Esophagus muscularis mucosa (tissue), 4 donors: ENCODE measurements around the gene BTBD8. TPM values are rescaled to one million over a fixed set of nuclear protein-coding genes. Genes with fewer than 3 reads are reported as not detected.

Experiments used
- DNase-seq: peaks from one replicate; pipeline ENCODE4 v3.0.0-alpha.2; 2017; ENCODE audit errors: extremely low spot score
- H3K27ac ChIP-seq, 4 donors: fragments of 200-600 bp; sonication (generic); replicated peaks in 1 of 4; 1 replicate in 3 of 4; 2 replicates in 1 of 4; pipeline ENCODE4 v1.5.1; 2016 to 2019; ENCODE audit warnings: mild to moderate bottlenecking in 1 of 4
- H3K27me3 ChIP-seq, 4 donors: fragments of 200-600 bp; sonication (generic); one replicate each; pipeline versions ENCODE4 v1.5.1 to v1.6.0; 2016 to 2019
- H3K36me3 ChIP-seq, 4 donors: fragments of 200-600 bp; sonication (generic); one replicate each; pipeline ENCODE4 v1.5.1; 2016 to 2019
- H3K4me1 ChIP-seq, 4 donors: fragments of 200-600 bp; sonication (generic); one replicate each; pipeline ENCODE4 v1.5.1; 2016 to 2019
- H3K4me3 ChIP-seq, 4 donors: fragments of 200-600 bp; sonication (generic); 1 replicate in 2 of 4; 2 replicates in 2 of 4; pipeline ENCODE4 v1.5.1; 2016 to 2019; ENCODE audit warnings: mild to moderate bottlenecking in 4 of 4, moderate library complexity in 1 of 4
- H3K9me3 ChIP-seq, 4 donors: fragments of 200-600 bp; sonication (generic); 1 replicate in 3 of 4; 2 replicates in 1 of 4; pipeline ENCODE4 v1.5.1; 2016 to 2019
- EP300 ChIP-seq: sonication (generic); formaldehyde crosslinking; IDR thresholded peaks from one replicate; pipeline ENCODE4 v1.6.1; 2017; ENCODE audit warnings: antibody characterized with exemption
- POLR2A ChIP-seq: fragments of 450-650 bp; IDR thresholded peaks from one replicate; pipeline ENCODE4 v1.6.1; 2017; ENCODE audit warnings: antibody characterized with exemption, moderate library complexity, mild to moderate bottlenecking, low read depth
- POLR2AphosphoS5 ChIP-seq, 2 donors: sonication (generic); formaldehyde crosslinking; IDR thresholded peaks; one replicate each; pipeline ENCODE4 v1.6.1; 2017; ENCODE audit warnings: antibody characterized with exemption in 2 of 2
- WGBS: methylation state at CpG from one replicate; pipeline ENCODE4 v1.1.5; 2018; 5-methylcytosine and 5-hydroxymethylcytosine counted together
- intact Hi-C: fragments of 100-400 bp; cut with DNase I; formaldehyde crosslinking; loops from one replicate; pipeline ENCODE4 v1.15.1; 2023
- total RNA-seq, 4 donors: library from RNA; depleted of rRNA; stranded (reverse); fragments of >200 nt; gene quantifications; one replicate each; pipeline versions ENCODE4 v1.1.0 to v1.2.1, GENCODE V29; 2016
- TF ChIP-seq, protein P1 (sequence below), 3 experiments: fragments of 200-600 bp in 2 of 3; fragments of 450-650 bp in 1 of 3; sonication (generic) in 2 of 3; IDR thresholded peaks; one replicate each; pipeline ENCODE4 v1.5.1; 2017 to 2019; ENCODE audit warnings: antibody characterized with exemption in 3 of 3, mild to moderate bottlenecking in 2 of 3, moderate library complexity in 1 of 3

The BTBD8 gene
- total RNA-seq, 4 donors from 2014 or later = 4.3 to 7.8 (median 5.9) TPM

DNA sequence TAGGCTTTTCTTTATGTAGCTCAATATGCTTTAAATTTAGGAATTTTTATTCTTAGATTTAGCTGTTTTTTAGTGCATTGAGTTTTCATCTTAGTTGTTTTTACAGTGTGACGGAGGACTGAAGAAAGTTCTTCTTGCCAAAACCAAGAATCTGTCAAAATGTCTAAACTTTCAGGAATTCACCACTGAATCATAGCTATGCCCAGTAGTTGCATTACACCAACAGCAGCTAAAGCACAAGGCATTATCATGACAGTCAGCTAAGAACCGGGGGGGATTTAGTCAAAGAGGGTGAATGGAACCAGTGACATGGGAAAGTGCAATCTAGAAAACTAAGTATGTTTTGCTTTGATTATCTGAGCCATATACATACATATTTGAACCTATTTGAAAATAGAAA lies 131.0 kb downstream of the BTBD8 start:
- intact Hi-C loops = no loop called here
- Histone ChIP-seq H3K36me3 (no peaks in the 10 kb centered on the region), H3K4me1 (no peaks in the 10 kb centered on the region), H3K27me3 (no peaks in the 10 kb centered on the region), H3K9me3 (peaks cover 0 to 9% (median 2%) of the 10 kb centered on the region in 4 donors), H3K4me3 (no peak overlapping the region), H3K27ac (no peak overlapping the region)
- no peak for TF ChIP-seq EP300
- TF ChIP-seq, protein P1, sequence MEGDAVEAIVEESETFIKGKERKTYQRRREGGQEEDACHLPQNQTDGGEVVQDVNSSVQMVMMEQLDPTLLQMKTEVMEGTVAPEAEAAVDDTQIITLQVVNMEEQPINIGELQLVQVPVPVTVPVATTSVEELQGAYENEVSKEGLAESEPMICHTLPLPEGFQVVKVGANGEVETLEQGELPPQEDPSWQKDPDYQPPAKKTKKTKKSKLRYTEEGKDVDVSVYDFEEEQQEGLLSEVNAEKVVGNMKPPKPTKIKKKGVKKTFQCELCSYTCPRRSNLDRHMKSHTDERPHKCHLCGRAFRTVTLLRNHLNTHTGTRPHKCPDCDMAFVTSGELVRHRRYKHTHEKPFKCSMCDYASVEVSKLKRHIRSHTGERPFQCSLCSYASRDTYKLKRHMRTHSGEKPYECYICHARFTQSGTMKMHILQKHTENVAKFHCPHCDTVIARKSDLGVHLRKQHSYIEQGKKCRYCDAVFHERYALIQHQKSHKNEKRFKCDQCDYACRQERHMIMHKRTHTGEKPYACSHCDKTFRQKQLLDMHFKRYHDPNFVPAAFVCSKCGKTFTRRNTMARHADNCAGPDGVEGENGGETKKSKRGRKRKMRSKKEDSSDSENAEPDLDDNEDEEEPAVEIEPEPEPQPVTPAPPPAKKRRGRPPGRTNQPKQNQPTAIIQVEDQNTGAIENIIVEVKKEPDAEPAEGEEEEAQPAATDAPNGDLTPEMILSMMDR (IDR thresholded peaks at IDR 0.05) = no peak
- TF ChIP-seq POLR2A = no peak
- TF ChIP-seq POLR2AphosphoS5 (IDR thresholded peaks at IDR 0.05) = no peak
- 82% methylated on average over 2 of the region's 2 CpGs for WGBS
- DNase-seq = no peak

DNA sequence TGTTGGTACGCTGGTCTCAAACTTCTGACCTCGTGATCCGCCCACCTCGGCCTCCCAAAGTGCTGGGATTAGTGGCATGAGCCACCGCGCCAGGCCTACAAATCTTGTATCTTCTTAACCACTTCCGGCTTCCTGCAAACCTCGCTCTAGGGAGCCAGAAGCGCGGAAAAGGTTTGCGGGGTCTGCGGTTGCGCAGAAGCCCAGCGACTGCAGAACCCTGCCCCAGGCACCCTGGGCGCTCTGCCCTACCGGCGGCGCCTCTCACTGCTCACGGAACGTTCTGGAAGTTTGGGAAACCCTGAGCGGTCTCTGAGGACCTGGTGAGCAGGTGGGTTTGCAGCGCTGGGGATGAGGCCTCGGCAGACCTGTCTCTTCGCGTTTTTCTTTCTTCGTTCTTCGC lies 137.6 kb downstream of the BTBD8 start, which contains the start of gene C1orf146:
Gene C1orf146, plus strand, starts transcription at position 195 of the 400 bp plus-strand sequence. CDS start 13,506 bp downstream, outside the sequence.
- H3K4me3 ChIP-seq = no peak within 1 kb of the TSS
- H3K36me3 ChIP-seq = no peaks in the 10 kb centered on the region
- TF ChIP-seq, protein P1 (IDR thresholded peaks at IDR 0.05) = no peak
- no peak for TF ChIP-seq POLR2AphosphoS5 (IDR thresholded peaks at IDR 0.05)
- no peak for TF ChIP-seq POLR2A
- TF ChIP-seq EP300 = no peak
- WGBS = 95% methylated on average over 27 of the region's 27 CpGs
- H3K9me3 ChIP-seq = no peaks in the 10 kb centered on the region
- no peak for DNase-seq
- H3K4me1 ChIP-seq = no peaks in the 10 kb centered on the region
- no peak within 1 kb of the TSS for H3K27ac ChIP-seq
- H3K27me3 ChIP-seq = no peaks in the 10 kb centered on the region
- intact Hi-C loops = no loop called here

- H3K4me1 ChIP-seq = no peaks in the 10 kb centered on the region
- H3K9me3 ChIP-seq = no peaks in the 10 kb centered on the region
- 88% methylated on average over 14 of the region's 14 CpGs for WGBS
- no peak overlapping the region for H3K4me3 ChIP-seq
- TF ChIP-seq, protein P1 (IDR thresholded peaks at IDR 0.05) = no peak
- no peak for TF ChIP-seq POLR2AphosphoS5 (IDR thresholded peaks at IDR 0.05)
- no peak for TF ChIP-seq EP300
- no peak for TF ChIP-seq POLR2A
- intact Hi-C loops = no loop called here
- H3K27me3 ChIP-seq = no peaks in the 10 kb centered on the region
- DNase-seq = no peak
- H3K27ac ChIP-seq = no peak overlapping the region
- H3K36me3 ChIP-seq = no peaks in the 10 kb centered on the region
These were observed 138.4 kb downstream of the BTBD8 start for GRCh38 chr1:92218559-92218958.

DNA sequence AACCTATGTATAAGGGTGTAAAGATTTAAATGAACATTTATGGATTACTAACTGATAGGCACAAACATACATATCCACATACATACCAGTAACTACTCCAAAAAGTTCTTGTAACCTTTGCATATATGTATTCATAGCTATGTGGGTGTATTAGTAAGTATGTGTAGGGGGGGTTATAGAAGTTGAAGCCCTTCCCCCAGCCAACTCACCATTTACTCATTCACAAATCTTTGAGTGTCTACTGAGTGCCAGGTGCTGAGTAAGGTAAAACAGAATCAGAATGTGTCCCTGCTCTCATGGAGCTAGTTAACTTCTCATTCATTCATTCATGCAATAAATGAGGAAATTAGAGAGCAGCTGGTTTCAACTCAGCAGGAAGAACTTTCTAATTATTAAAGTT lies 138.9 kb downstream of the BTBD8 start:
- Histone ChIP-seq H3K36me3 (no peaks in the 10 kb centered on the region), H3K27me3 (no peaks in the 10 kb centered on the region), H3K9me3 (no peaks in the 10 kb centered on the region), H3K27ac (no peak overlapping the region), H3K4me1 (no peaks in the 10 kb centered on the region), H3K4me3 (no peak overlapping the region)
- intact Hi-C loops = no loop called here
- DNase-seq = no peak
- TF ChIP-seq POLR2A (no peak), POLR2AphosphoS5 (IDR thresholded peaks at IDR 0.05) (no peak)
- TF ChIP-seq, protein P1 (IDR thresholded peaks at IDR 0.05) = no peak

GRCh38 chr1:92228401-92228800 lies 148.3 kb downstream of the BTBD8 start:
- Histone ChIP-seq H3K9me3 (no peaks in the 10 kb centered on the region), H3K27me3 (no peaks in the 10 kb centered on the region), H3K27ac (no peak overlapping the region), H3K36me3 (no peaks in the 10 kb centered on the region), H3K4me3 (no peak overlapping the region), H3K4me1 (no peaks in the 10 kb centered on the region)
- no peak for DNase-seq
- intact Hi-C loops = no loop called here
- WGBS = 71% methylated on average over 3 of the region's 3 CpGs
- TF ChIP-seq POLR2A (no peak), EP300 (no peak), POLR2AphosphoS5 (IDR thresholded peaks at IDR 0.05) (no peak)
